IMR-90 (cell line): ENCODE results near the gene STAT4. TPM values are rescaled to one million over a fixed set of nuclear protein-coding genes. Genes with fewer than 3 reads are reported as not detected.
A peak's percentile ranks its signal among the peaks of the same experiment; 100 is the strongest.

Experiments
- ATAC-seq: fragments of 200-7000 bp; cut with Tn5 transposase; 2 replicates; pipeline ENCODE4 v1.9.1; 2020; ENCODE audit warnings: low read depth, mild to moderate bottlenecking, moderate library complexity
- BruUV-seq: library from RNA; stranded (reverse); fragments of 400-500 nt; replicated peaks from 2 replicates; lab custom pipeline; 2021; lab: Mats Ljungman, UMichigan
- CTCF ChIA-PET: fragments of 300-600 bp; formaldehyde crosslinking; extraction: SDS; loops from one replicate; lab custom pipeline; 2021; ENCODE audit warnings: antibody characterized with exemption; lab: Yijun Ruan, JAX
- POLR2A ChIA-PET: fragments of 300-600 bp; sonication (Branson Sonifier 250); formaldehyde crosslinking; loops from one replicate; lab custom pipeline; 2022; ENCODE audit warnings: antibody characterized with exemption; ENCODE audit not compliant: unreplicated experiment; lab: Charles Lee
- DNase-seq: peaks from one replicate; pipeline ENCODE4 v3.0.0; 2013
- H2AFZ ChIP-seq: replicated peaks from 2 replicates; pipeline ENCODE3; 2013; ENCODE audit warnings: low read length, mild to moderate bottlenecking; ENCODE audit not compliant: poor library complexity
- H2AK5ac ChIP-seq: 2 replicates; pipeline ENCODE4 v1.6.1; 2013; ENCODE audit warnings: low read depth, low read length, inconsistent platforms
- H2AK9ac ChIP-seq: replicated peaks from 2 replicates; pipeline ENCODE3; 2013; ENCODE audit warnings: mild to moderate bottlenecking, low read depth, low read length, moderate library complexity; ENCODE audit not compliant: poor library complexity
- H2BK120ac ChIP-seq: 2 replicates; pipeline ENCODE4 v1.6.1; 2013; ENCODE audit warnings: low read depth, low read length, inconsistent platforms
- H2BK15ac ChIP-seq: 3 replicates; pipeline ENCODE4 v1.6.1; 2013; ENCODE audit warnings: low read depth, low read length, inconsistent platforms
- H2BK20ac ChIP-seq: 2 replicates; pipeline ENCODE4 v1.6.1; 2013; ENCODE audit warnings: low read depth, mild to moderate bottlenecking, inconsistent platforms, low read length, moderate library complexity
- H2BK5ac ChIP-seq: 2 replicates; pipeline ENCODE4 v1.6.1; 2013; ENCODE audit warnings: mild to moderate bottlenecking, low read depth, low read length, inconsistent platforms; ENCODE audit not compliant: poor library complexity, severe bottlenecking
- H3K14ac ChIP-seq: replicated peaks from 2 replicates; pipeline ENCODE4 v1.6.1; 2013; ENCODE audit warnings: low read depth, low read length, inconsistent platforms
- H3K18ac ChIP-seq: 2 replicates; pipeline ENCODE4 v1.6.1; 2013; ENCODE audit warnings: low read depth, low read length, control low read depth
- H3K23ac ChIP-seq: 2 replicates; pipeline ENCODE4 v1.6.1; 2013; ENCODE audit warnings: low read depth, low read length, inconsistent platforms
- H3K27ac ChIP-seq: 2 replicates; pipeline ENCODE4 v1.5.1; 2013; ENCODE audit warnings: mild to moderate bottlenecking, control low read depth, low read length; ENCODE audit not compliant: insufficient read depth
- H3K27me3 ChIP-seq: 2 replicates; pipeline ENCODE4 v1.6.1; 2013; ENCODE audit warnings: low read length; ENCODE audit not compliant: control insufficient read depth, insufficient read depth
- H3K36me3 ChIP-seq: 2 replicates; pipeline ENCODE4 v1.6.1; 2013; ENCODE audit warnings: low read length, mixed read lengths; ENCODE audit not compliant: control insufficient read depth, insufficient read depth
- H3K4ac ChIP-seq: 2 replicates; pipeline ENCODE4 v1.6.1; 2013; ENCODE audit warnings: low read depth, low read length, inconsistent platforms
- H3K4me1 ChIP-seq: 2 replicates; pipeline ENCODE4 v1.6.1; 2013; ENCODE audit warnings: low read length, mixed read lengths; ENCODE audit not compliant: control insufficient read depth, insufficient read depth
- H3K4me2 ChIP-seq: 2 replicates; pipeline ENCODE4 v1.6.1; 2013; ENCODE audit warnings: low read depth, mild to moderate bottlenecking, control low read depth, low read length, moderate library complexity
- H3K4me3 ChIP-seq: 2 replicates; pipeline ENCODE4 v1.5.1; 2013; ENCODE audit warnings: low read depth, mild to moderate bottlenecking, control low read depth, low read length, moderate library complexity; ENCODE audit not compliant: insufficient read depth
- H3K56ac ChIP-seq: 2 replicates; pipeline ENCODE4 v1.6.1; 2013; ENCODE audit warnings: low read length, inconsistent platforms; ENCODE audit not compliant: insufficient read depth; ENCODE audit errors: extremely low read depth
- H3K79me1 ChIP-seq, 2 experiments: 2 replicates each; pipeline ENCODE4 v1.6.1; 2013; ENCODE audit warnings: low read length in 2 of 2, inconsistent platforms in 1 of 2, low read depth in 1 of 2
- H3K9ac ChIP-seq: 2 replicates; pipeline ENCODE4 v1.6.1; 2013; ENCODE audit warnings: low read depth, low read length, control low read depth
- H3K9me1 ChIP-seq: 2 replicates; pipeline ENCODE4 v1.6.1; 2013; ENCODE audit warnings: low read length, inconsistent platforms; ENCODE audit not compliant: insufficient read depth
- H3K9me3 ChIP-seq: 2 replicates; pipeline ENCODE4 v1.6.1; 2013; ENCODE audit warnings: low read length; ENCODE audit not compliant: control insufficient read depth, insufficient read depth
- H4K20me1 ChIP-seq: 2 replicates; pipeline ENCODE4 v1.6.1; 2013; ENCODE audit warnings: low read length, inconsistent platforms; ENCODE audit not compliant: insufficient read depth
- H4K5ac ChIP-seq: 2 replicates; pipeline ENCODE4 v1.6.1; 2013; ENCODE audit warnings: mild to moderate bottlenecking, low read depth, low read length, control low read depth
- H4K8ac ChIP-seq, 2 experiments: 2 replicates each; pipeline ENCODE4 v1.6.1; 2013; ENCODE audit warnings: low read depth in 2 of 2, low read length in 2 of 2, control low read depth in 1 of 2, inconsistent platforms in 1 of 2
- H4K91ac ChIP-seq: 2 replicates; pipeline ENCODE4 v1.6.1; 2013; ENCODE audit warnings: low read depth, low read length, inconsistent platforms; ENCODE audit not compliant: insufficient read depth
- BHLHE40 ChIP-seq: fragments of 150-350 bp; IDR thresholded peaks from 2 replicates; pipeline ENCODE4 v1.6.1; 2016; ENCODE audit warnings: mild to moderate bottlenecking, low read depth, low read length
- CHD1 ChIP-seq: IDR thresholded peaks from 2 replicates; pipeline ENCODE4 v1.6.1; 2012; ENCODE audit warnings: low read depth, low read length, improper control_type of control experiment
- ELK1 ChIP-seq: fragments of 150-350 bp; IDR thresholded peaks from 2 replicates; pipeline ENCODE4 v1.6.1; 2016; ENCODE audit warnings: low read depth, mild to moderate bottlenecking, low read length, moderate library complexity, borderline replicate concordance
- FOS ChIP-seq: fragments of 150-350 bp; IDR thresholded peaks from 2 replicates; pipeline ENCODE4 v1.6.1; 2016; ENCODE audit warnings: low read depth, low read length
- MAFK ChIP-seq: IDR thresholded peaks from 2 replicates; pipeline ENCODE4 v1.6.1; 2012; ENCODE audit warnings: low read depth, low read length, improper control_type of control experiment
- MAZ ChIP-seq: IDR thresholded peaks from 2 replicates; pipeline ENCODE4 v1.6.1; 2012; ENCODE audit warnings: low read depth, mild to moderate bottlenecking, low read length, improper control_type of control experiment, moderate library complexity, borderline replicate concordance
- MXI1 ChIP-seq: IDR thresholded peaks from 2 replicates; pipeline ENCODE4 v1.6.1; 2012; ENCODE audit warnings: low read depth, mild to moderate bottlenecking, low read length, moderate library complexity, borderline replicate concordance
- NFE2L2 ChIP-seq: fragments of 150-350 bp; IDR thresholded peaks from 2 replicates; pipeline ENCODE4 v1.6.1; 2016; ENCODE audit warnings: low read depth, mild to moderate bottlenecking, low read length
- POLR2A ChIP-seq: IDR thresholded peaks from 2 replicates; pipeline ENCODE4 v1.6.1; 2012; ENCODE audit warnings: mild to moderate bottlenecking, low read depth, low read length
- RAD21 ChIP-seq: IDR thresholded peaks from 2 replicates; pipeline ENCODE4 v1.6.1; 2012; ENCODE audit warnings: low read length, improper control_type of control experiment
- RCOR1 ChIP-seq: IDR thresholded peaks from 2 replicates; pipeline ENCODE4 v1.6.1; 2012; ENCODE audit warnings: mild to moderate bottlenecking, low read length, improper control_type of control experiment; ENCODE audit not compliant: insufficient replicate concordance
- RFX5 ChIP-seq: IDR thresholded peaks from 2 replicates; pipeline ENCODE4 v1.8.0; 2012; ENCODE audit warnings: low read depth, mild to moderate bottlenecking, low read length, moderate library complexity
- SMC3 ChIP-seq: fragments of 150-350 bp; IDR thresholded peaks from 2 replicates; pipeline ENCODE4 v1.6.1; 2016; ENCODE audit warnings: low read depth, mild to moderate bottlenecking, antibody characterized with exemption, low read length, moderate library complexity
- USF2 ChIP-seq: fragments of 150-350 bp; IDR thresholded peaks from 2 replicates; pipeline ENCODE4 v1.6.1; 2017; ENCODE audit warnings: mild to moderate bottlenecking, antibody characterized with exemption, low read length, low read depth
- WGBS, 2 experiments: methylation state at CpG; one replicate each; pipeline versions ENCODE4 v1.1.5 to v1.1.7; 2013; ENCODE audit warnings: missing lambda C conversion rate in 2 of 2; ENCODE audit not compliant: insufficient read length in 1 of 2; ENCODE audit errors: extremely low coverage in 2 of 2; 5-methylcytosine and 5-hydroxymethylcytosine counted together
- dilution Hi-C: fragments of 300-500 bp; cut with HindIII; formaldehyde crosslinking; loops from one replicate; pipeline ENCODE4 v1.14.3; 2018; ENCODE audit warnings: low sequenced_read_pairs; ENCODE audit not compliant: unreplicated experiment
- in situ Hi-C: fragments of 300-500 bp; cut with MboI; formaldehyde crosslinking; loops from 3 replicates; pipeline ENCODE4 v1.14.3; 2019; ENCODE audit warnings: low sequenced_read_pairs, inconsistent platforms, mixed read lengths
- intact Hi-C: fragments of 100-400 bp; cut with micrococcal nuclease; formaldehyde crosslinking; loops from 2 replicates; pipeline ENCODE4 v1.10.0; 2022
- polyA plus RNA-seq, 3 experiments: library from polyadenylated mRNA; depleted of rRNA; stranded (reverse); fragments of >200 nt; gene quantifications; 2 replicates each; pipeline ENCODE4 v1.2.3, GENCODE V29; 2012; ENCODE audit warnings: low replicate concordance in 1 of 3
- total RNA-seq: library from RNA; depleted of rRNA; stranded (reverse); fragments of >200 nt; gene quantifications from 2 replicates; pipeline ENCODE4 v1.2.3, GENCODE V29; 2012
- TF ChIP-seq, protein P1 (sequence below): conservative IDR thresholded peaks from 2 replicates; pipeline ENCODE4 v1.5.1; 2012; ENCODE audit warnings: mild to moderate bottlenecking, low read depth, low read length, improper control_type of control experiment

STAT4 gene
- total and polyA plus RNA-seq, 2 of the 4 experiments (the other 2 are of a cell fraction): 0.36 to 0.48 TPM

DNA sequence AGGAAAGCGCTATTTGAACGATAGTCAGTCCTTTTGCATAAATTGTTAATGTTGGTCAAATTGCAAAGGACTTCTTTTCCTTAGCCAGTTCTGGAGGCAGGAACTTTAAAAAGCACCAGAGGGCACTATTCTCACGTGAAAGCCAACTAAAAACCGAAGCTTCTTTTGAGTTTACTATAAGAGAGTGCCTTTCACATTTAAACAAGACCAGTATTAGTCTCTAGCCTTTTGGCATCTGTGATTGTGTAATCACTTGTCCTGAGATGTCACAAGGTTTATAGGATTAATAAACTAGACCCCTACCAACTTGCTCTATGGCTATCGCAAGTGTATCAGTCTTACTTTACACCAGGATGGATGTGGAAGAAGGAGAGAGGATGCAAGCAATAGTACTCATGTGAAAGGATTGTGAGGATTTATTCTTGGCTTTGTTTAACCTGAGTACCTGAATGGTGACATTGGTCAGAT lies 14.4 kb upstream of the STAT4 start:
- Histone ChIP-seq H3K9me3 (no peaks in the 10 kb centered on the region), H4K20me1 (no peaks in the 10 kb centered on the region), H2AK5ac (peak overlapping the region; percentile 6; the same call in 1 of the 2 replicates), H3K18ac (peak overlapping the region; percentile 81; the same call in 1 of the 2 replicates), H3K4me1 (peaks cover 16% of the 10 kb centered on the region), H2AFZ (no peak overlapping the region), H2BK20ac (peak overlapping the region; percentile 59), H3K9ac (peak overlapping the region; percentile 6; the same call in 1 of the 2 replicates), H3K56ac (no peak overlapping the region), H3K27ac (peak overlapping the region; percentile 30; the same call in 1 of the 2 replicates), H3K4me2 (peak overlapping the region; percentile 92), H3K4me3 (no peak overlapping the region), H4K91ac (0 out of 2 replicates have a peak overlapping the region, but pooled peaks have one; percentile 26), H3K79me1 (no peaks in the 10 kb centered on the region), H2BK15ac (no peak overlapping the region), H3K14ac (peak overlapping the region; percentile 43), H4K5ac (peak overlapping the region; percentile 51; the same call in 1 of the 2 replicates), H3K23ac (no peak overlapping the region; the same call in 1 of the 2 replicates), H4K8ac (peak overlapping the region in 1 of 2 experiments; percentile 29; a peak in 1 of 4 replicates), H3K4ac (peak overlapping the region; percentile 44; the same call in 1 of the 2 replicates), H3K27me3 (no peaks in the 10 kb centered on the region), H2BK5ac (peak overlapping the region; percentile 48), H2BK120ac (peak overlapping the region; percentile 53; the same call in 1 of the 2 replicates), H2AK9ac (no peak overlapping the region), H3K36me3 (no peaks in the 10 kb centered on the region), H3K9me1 (peaks cover 7% of the 10 kb centered on the region)
- DNase-seq (peak; percentile 72), ATAC-seq (peak; percentile 77)
- in situ Hi-C loops: loop anchor here (5.0 kb wide), 1 partner anchor 332 kb away; no protein-coding TSS in a partner anchor
- BruUV-seq: no TSS peak
- POLR2A ChIA-PET: no interaction called here
- dilution Hi-C loops: no loop called here
- intact Hi-C loops: loop anchor here (1.0 to 10.0 kb wide), 9 partner anchors 53 to 520 kb away; no protein-coding TSS in a partner anchor
- CTCF ChIA-PET: interaction anchor here (0.6 to 3.7 kb wide), 13 partner anchors 9 to 402 kb away, joined by 3 to 17 read pairs (median 5); no protein-coding TSS in a partner anchor
- 0% methylated on average over 1 of the region's 5 CpGs; no CpG with 5 or more reads in 1 of the 2 experiments for WGBS, 2 experiments
- TF ChIP-seq MAZ (no peak), RCOR1 (no peak), FOS (no peak), SMC3 (peak; percentile 95), RAD21 (peak; percentile 91), RFX5 (no peak), MXI1 (no peak), USF2 (no peak), BHLHE40 (no peak), NFE2L2 (no peak), POLR2A (0 out of 2 replicates have a peak, but pooled peaks have one; percentile 37), ELK1 (no peak), CHD1 (no peak), MAFK (no peak)
- TF ChIP-seq, protein P1, sequence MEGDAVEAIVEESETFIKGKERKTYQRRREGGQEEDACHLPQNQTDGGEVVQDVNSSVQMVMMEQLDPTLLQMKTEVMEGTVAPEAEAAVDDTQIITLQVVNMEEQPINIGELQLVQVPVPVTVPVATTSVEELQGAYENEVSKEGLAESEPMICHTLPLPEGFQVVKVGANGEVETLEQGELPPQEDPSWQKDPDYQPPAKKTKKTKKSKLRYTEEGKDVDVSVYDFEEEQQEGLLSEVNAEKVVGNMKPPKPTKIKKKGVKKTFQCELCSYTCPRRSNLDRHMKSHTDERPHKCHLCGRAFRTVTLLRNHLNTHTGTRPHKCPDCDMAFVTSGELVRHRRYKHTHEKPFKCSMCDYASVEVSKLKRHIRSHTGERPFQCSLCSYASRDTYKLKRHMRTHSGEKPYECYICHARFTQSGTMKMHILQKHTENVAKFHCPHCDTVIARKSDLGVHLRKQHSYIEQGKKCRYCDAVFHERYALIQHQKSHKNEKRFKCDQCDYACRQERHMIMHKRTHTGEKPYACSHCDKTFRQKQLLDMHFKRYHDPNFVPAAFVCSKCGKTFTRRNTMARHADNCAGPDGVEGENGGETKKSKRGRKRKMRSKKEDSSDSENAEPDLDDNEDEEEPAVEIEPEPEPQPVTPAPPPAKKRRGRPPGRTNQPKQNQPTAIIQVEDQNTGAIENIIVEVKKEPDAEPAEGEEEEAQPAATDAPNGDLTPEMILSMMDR: peak; percentile 80
